Stimulated activated naive CD8-positive, alpha-beta T cell treated with anti-CD3 and anti-CD28 coated beads, Interleukin-15, Interleukin-2, amounts not matched to agents 100 U/mL and 50 U/mL, for 24 hours (primary cell): ENCODE results near the gene UROS.

Source experiments
- ATAC-seq: fragments of 150-1000 bp; cut with Tn5 transposase; one replicate; pipeline ENCODE4 v1.10.0; 2021
- DNase-seq: peaks from one replicate; pipeline ENCODE4 v3.0.0; 2021

Gene UROS

DNA sequence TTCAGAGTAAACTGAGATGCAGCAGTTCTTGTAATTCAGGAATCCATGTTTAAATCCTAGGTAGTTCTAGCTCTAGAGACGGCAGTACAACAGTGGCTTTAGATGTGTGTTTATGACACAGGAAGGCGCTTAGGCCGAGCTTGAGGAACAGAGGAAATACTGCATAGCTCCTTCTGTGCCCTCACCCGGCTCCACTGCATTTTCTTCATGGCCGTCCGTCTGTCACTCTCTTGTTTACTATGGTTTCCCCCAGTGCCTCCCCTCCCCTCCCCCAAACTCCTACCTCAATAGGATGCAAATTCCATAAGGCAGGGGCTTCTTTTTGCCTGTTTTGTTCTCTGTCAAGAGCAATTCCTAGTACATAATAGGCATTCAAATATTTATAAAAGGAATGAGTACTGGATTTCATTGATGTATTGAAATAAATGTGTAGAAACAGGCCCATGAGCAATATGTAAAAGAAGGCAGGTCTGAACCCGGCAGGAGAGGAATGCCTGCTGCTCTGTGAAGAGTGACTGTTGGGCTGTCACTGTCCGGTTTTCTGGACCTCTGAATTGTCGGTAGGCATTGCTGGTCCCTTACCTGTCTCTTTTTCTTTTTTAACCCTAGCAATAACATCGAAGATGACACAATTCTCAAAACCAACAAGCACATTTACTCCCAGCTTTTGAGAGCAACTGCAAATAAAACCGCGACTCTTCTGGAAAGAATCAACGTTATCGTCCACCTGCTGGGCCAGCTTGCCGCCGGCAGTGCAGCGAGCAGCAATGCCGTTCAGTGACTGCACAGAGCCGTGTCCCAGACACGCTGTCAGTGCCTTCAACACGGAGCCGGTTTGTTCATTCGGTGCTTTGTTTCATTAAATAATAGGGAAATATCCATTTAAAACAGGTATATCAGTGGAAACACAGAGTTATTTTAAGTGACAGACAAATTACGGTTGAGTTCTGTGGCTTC, 60.1 kb downstream of the UROS start:
- ATAC-seq: no peak
- no peak for DNase-seq

- no peak for DNase-seq
- no peak for ATAC-seq
Observed at GRCh38 chr10:125761961-125762360, 61.1 kb downstream of the UROS start.

- DNase-seq: no peak
Observed at GRCh38 chr10:125757742-125758141, 65.3 kb downstream of the UROS start.

GRCh38 chr10:125756853-125757487, 66.1 kb downstream of the UROS start:
- ATAC-seq (no peak), DNase-seq (no peak)

More at GRCh38 chr10:125757742-125758141, 65.3 kb downstream of the UROS start:
- no peak for ATAC-seq

- ATAC-seq (no peak), DNase-seq (no peak)
Observed at GRCh38 chr10:125756196-125756595, 66.9 kb downstream of the UROS start.

- DNase-seq: no peak
- no peak for ATAC-seq
Observed at GRCh38 chr10:125747417-125747816, 75.6 kb downstream of the UROS start.

GRCh38 chr10:125744909-125745308, 78.1 kb downstream of the UROS start:
- DNase-seq (no peak), ATAC-seq (no peak)

DNA sequence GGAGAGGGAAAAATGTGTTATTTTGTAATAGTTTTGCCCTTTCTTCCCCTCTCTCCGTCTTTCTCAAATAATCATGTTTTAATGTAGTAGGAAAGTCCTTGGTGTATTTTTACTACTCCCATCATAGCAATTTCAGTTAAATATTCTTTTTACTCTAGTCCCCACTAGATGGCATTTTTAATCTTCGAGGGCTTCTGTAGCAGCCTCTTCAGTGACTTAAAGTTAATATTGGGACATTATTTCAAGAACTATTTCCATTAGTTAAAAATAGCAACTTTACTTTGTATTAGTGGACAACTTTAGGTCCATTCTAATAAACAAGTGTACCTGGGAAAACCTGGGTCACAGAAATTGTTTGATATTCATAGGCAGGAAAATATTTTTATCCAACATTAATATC, 80.6 kb downstream of the UROS start:
- no peak for ATAC-seq
- no peak for DNase-seq

GRCh38 chr10:125739994-125740679, 82.9 kb downstream of the UROS start:
- ATAC-seq (no peak), DNase-seq (no peak)
